Fibroblast of skin of scalp (primary cell): ENCODE results near the gene ANKLE1.
"Not testable (repeated sequence)": the region's sequence is repeated elsewhere in the genome, so short reads cannot be mapped to it uniquely, and the experiment has no call there.

ENCODE experiments used
- DNase-seq: peaks from one replicate; pipeline ENCODE4 v3.0.0-alpha.2; 2013

ANKLE1 gene

DNA sequence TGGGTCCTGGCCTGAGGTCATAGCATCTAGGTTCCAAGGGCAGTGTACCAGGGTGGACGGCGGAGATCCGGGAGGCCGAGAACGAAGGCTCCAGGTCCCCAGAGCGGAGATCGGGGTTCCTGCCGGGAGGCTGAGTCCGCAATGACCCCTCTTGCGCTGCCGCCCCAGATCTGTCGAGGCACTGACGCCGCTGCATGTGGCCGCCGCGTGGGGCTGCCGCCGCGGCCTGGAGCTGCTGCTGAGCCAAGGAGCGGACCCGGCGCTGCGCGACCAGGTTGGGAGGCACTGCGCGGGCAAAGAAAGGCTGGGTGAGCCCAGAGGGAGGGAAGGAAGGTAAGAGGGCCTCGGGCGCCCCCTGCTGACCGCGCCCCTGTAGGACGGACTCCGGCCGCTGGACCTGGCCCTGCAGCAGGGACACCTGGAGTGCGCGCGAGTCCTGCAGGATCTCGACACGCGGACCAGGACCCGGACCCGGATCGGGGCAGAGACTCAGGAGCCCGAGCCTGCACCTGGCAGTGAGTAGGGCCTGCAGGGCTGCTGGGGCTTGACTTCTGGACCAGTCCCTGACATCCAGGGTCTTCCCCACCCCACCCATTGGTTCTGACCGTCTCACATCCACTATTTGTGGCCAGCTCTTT is 906 bp downstream of the ANKLE1 start:
- DNase-seq: peak; percentile 74

- no peak for DNase-seq
Measured at GRCh38 chr19:17283504-17283996, 1.8 kb downstream of the ANKLE1 start.

DNA sequence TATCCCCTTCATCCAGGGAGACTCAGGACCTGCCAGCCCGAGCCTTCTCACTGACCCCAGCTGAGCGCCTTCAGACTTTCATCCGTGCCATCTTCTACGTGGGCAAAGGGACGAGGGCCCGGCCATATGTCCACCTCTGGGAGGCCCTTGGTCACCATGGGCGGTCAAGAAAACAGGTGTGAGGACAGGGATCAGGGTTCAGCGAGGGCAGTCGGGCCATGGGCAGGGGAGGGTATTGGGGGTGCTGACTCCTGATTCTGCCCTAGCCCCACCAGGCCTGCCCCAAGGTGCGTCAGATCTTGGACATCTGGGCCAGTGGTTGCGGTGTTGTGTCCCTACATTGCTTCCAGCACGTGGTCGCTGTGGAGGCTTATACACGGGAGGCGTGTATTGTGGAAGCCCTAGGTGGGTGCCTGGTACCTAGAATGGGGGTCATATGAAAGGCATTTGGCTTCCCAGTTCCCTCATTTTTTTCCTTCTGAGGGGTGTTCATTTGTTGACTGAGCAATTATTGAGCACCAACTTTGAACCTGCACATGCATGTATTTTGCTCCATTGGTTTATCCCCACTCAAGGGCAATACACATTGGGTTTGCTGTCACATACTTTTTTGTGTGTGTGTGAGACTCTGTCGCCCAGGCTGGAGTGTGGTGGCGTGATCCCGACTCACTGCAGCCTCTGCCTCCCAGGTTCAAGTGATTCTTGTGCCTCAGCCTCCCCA is 3.9 kb downstream of the ANKLE1 start:
- DNase-seq: no peak

GRCh38 chr19:17286263-17286662 is 4.6 kb downstream of the ANKLE1 start:
- DNase-seq: no peak

GRCh38 chr19:17286752-17287151 is 5.1 kb downstream of the ANKLE1 start:
- DNase-seq: no peak

- DNase-seq: peak; percentile 85
Measured at GRCh38 chr19:17289489-17289888, 7.8 kb downstream of the ANKLE1 start.

GRCh38 chr19:17292301-17293074 is 10.8 kb downstream of the ANKLE1 start:
- peak; percentile 89 for DNase-seq

DNA sequence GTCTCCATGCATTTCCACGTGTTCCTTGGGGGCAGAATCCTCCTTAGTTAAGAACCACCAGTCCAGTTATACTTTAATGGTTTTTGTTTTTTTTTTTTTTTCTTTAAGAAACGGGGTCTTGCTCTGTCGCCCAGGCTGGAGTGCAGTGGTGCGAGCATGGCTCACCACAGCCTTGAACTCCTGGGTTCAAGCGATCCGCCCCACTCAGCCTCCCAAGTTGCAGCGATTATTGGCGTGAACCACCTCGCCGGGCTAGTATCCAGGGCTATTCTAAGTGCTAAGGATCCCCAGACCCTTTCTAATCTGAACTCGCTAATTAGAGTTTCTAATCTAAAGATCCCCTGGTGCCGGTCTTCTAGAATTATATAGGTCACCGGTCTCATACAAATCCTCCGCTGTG is 11.9 kb downstream of the ANKLE1 start:
- DNase-seq: no peak

- DNase-seq: peak; percentile 30
Measured at GRCh38 chr19:17294051-17294891, 12.6 kb downstream of the ANKLE1 start.

GRCh38 chr19:17295551-17295950 is 13.8 kb downstream of the ANKLE1 start:
- DNase-seq: not testable (repeated sequence)

- DNase-seq: no peak
Measured at GRCh38 chr19:17296273-17296672, 14.6 kb downstream of the ANKLE1 start.

DNA sequence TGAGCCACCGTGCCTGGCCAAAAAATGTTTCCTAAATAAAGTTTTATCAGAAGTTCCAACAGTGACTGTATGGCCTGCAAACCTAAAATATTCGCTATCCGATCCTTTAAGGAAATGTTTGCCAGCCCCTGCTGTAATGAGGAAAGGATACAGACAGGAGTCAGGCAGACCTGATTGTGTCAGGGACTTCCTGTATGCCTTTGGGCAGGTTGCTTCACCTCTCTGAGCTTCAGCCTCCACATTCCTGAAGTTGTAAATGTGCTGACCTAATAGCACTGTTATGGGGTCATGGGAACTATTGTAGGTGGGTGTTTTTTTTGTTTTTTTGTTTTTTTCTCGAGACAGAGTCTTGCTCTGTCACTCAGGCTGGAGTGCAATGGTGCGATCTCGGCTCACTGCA is 15.3 kb downstream of the ANKLE1 start:
- DNase-seq: no peak

DNA sequence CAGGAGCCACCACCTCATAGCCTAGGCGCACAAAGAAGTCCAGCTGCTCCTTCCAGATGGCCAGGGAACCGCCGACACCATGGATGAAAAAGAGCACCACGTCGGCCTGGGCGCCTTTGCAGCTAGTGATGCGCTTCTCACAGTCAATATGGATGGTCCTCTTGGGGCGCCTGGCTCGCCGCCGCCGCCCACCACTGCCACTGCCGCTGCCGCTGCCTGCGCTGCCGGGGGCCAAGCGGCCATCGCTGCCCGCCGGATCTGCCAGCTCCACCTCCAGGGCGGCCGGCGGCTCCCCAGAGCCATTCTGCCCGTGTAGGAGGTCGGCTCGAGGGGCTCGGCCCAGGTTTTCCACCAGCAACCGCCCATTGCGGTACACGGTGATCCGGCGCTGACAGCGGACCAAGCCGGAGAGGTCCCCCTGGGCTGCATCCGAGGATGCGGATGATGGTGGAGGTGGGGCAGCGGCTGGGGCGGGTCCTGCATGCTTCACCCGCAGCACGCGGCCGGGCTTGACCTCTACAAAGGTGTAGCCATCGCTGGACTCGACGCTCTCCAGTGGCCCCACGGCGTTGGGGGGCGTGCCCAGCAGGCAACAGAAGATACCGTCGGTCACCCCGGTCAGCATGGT is 19.4 kb downstream of the ANKLE1 start:
- DNase-seq: no peak

DNA sequence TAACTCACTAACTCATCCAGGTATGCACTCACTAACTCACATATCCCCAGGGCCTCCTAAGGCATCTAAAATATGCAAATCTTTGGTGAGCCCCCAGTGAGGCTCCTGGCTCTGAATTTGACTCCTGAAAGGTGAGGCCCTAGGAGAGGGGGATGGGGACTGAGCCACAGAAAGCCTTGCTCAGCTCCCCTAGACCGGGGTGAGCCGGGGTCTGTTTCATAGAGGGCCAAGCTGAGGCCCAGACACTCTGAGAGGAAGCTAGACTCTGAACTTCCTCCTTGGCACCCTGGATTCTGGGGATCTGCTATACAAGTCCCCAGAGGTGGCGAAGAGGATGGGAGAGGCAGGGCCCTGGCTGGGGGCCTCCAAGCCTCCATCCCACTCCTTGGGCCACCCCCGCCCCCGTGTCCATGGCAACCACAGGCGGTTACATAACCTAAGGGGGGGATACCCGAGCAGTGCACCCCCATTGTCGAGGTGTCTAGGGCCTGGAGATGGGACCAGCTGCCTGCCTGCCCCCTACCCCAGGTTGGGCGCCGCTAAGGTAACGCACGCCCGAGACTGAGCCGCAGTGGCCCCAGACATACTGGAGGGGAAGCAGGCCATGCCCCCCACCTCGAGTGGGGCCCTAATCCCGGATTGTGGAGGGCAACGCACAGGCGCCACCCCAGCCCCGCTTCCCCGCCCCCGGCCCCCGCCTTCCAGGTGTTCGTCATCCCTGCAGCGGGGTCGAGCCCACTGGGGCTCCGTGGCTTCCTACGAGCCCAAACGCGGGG is 20.9 kb downstream of the ANKLE1 start:
- no peak for DNase-seq

- peak; percentile 95 for DNase-seq
Measured at GRCh38 chr19:17303167-17303939, 21.7 kb downstream of the ANKLE1 start, which contains the start of gene ABHD8. TSS of gene ABHD8 (minus strand) at chr19:17303425. CDS start at chr19:17301616, 1,809 bp downstream.

GRCh38 chr19:17303940-17304267 is 22.2 kb downstream of the ANKLE1 start:
- no peak for DNase-seq

- DNase-seq: no peak
Measured at GRCh38 chr19:17304386-17305215, 22.9 kb downstream of the ANKLE1 start.

GRCh38 chr19:17305216-17305516 is 23.5 kb downstream of the ANKLE1 start:
- DNase-seq: no peak

- peak; percentile 98 for DNase-seq
Measured at GRCh38 chr19:17305517-17306284, 24.0 kb downstream of the ANKLE1 start, which contains the start of gene MRPL34. TSS of gene MRPL34 (plus strand) at chr19:17305872. CDS start at chr19:17305893, 21 bp downstream.
